H1 (cell line): ENCODE measurements around the gene NTRK2. TPM values are rescaled to one million over a fixed set of nuclear protein-coding genes. Genes with fewer than 3 reads are reported as not detected.

ENCODE experiments used
- CTCF ChIA-PET: fragments of 300-600 bp; sonication (Branson Sonifier 250); formaldehyde crosslinking; loops from one replicate; lab custom pipeline; 2021; ENCODE audit not compliant: partially characterized antibody; lab: Charles Lee
- POLR2A ChIA-PET: fragments of 300-600 bp; sonication (Branson Sonifier 250); formaldehyde crosslinking; loops from one replicate; lab custom pipeline; 2021; ENCODE audit warnings: inconsistent platforms; ENCODE audit not compliant: partially characterized antibody; lab: Charles Lee
- DNase-seq, 2 experiments: peaks; one replicate each; pipeline versions ENCODE4 v3.0.0 to v3.0.0-alpha.2; 2010 to 2022; ENCODE audit warnings: low spot score in 2 of 2, low read depth in 1 of 2, mixed read lengths in 1 of 2
- FAIRE-seq: peaks from 2 replicates; lab custom pipeline; 2011; peaks lifted over from hg19 to GRCh38; lab: Jason Lieb, UNC
- H2AFZ ChIP-seq: 2 replicates; pipeline ENCODE4 v1.8.1; 2012; ENCODE audit warnings: low read length, inconsistent platforms
- H2AK5ac ChIP-seq: 2 replicates; pipeline ENCODE4 v1.6.1; 2013; ENCODE audit warnings: low read depth, low read length
- H2BK120ac ChIP-seq: replicated peaks from 2 replicates; pipeline ENCODE3; 2013; ENCODE audit warnings: low read depth, low read length, inconsistent platforms
- H2BK12ac ChIP-seq: 2 replicates; pipeline ENCODE4 v1.6.1; 2013; ENCODE audit warnings: low read depth, low read length
- H2BK15ac ChIP-seq: 2 replicates; pipeline ENCODE4 v1.6.1; 2013; ENCODE audit warnings: low read length
- H2BK20ac ChIP-seq: 2 replicates; pipeline ENCODE4 v1.6.1; 2013; ENCODE audit warnings: low read length
- H2BK5ac ChIP-seq: 2 replicates; pipeline ENCODE4 v1.6.1; 2013; ENCODE audit warnings: low read depth, low read length
- H3K14ac ChIP-seq: 2 replicates; pipeline ENCODE4 v1.6.1; 2013; ENCODE audit warnings: inconsistent platforms; ENCODE audit not compliant: insufficient read length
- H3K18ac ChIP-seq: 2 replicates; pipeline ENCODE4 v1.6.1; 2013; ENCODE audit warnings: low read length; ENCODE audit errors: extremely low read depth
- H3K23ac ChIP-seq: 2 replicates; pipeline ENCODE4 v1.6.1; 2013; ENCODE audit warnings: inconsistent platforms; ENCODE audit not compliant: insufficient read length
- H3K23me2 ChIP-seq: 2 replicates; pipeline ENCODE4 v1.6.1; 2013; ENCODE audit warnings: low read depth, low read length
- H3K27ac ChIP-seq: 2 replicates; pipeline ENCODE4 v1.6.1; 2011; ENCODE audit warnings: low read depth, low read length, inconsistent platforms
- H3K27me3 ChIP-seq, 4 experiments: replicated peaks in 1 of 4; 1 replicate in 1 of 4; 2 replicates in 3 of 4; pipeline versions ENCODE4 v1.6.1 to v1.8.1; 2011 to 2013; ENCODE audit warnings: low read length in 3 of 4, mild to moderate bottlenecking in 3 of 4, inconsistent platforms in 2 of 4, mixed read lengths in 2 of 4, moderate library complexity in 1 of 4; ENCODE audit not compliant: control insufficient read depth in 3 of 4, insufficient read depth in 3 of 4; ENCODE audit errors: extremely low read depth in 1 of 4
- H3K36me3 ChIP-seq, 4 experiments: 2 replicates each; pipeline versions ENCODE4 v1.6.1 to v1.8.1; 2011 to 2013; ENCODE audit warnings: mild to moderate bottlenecking in 4 of 4, low read length in 3 of 4, moderate library complexity in 2 of 4, control low read depth in 1 of 4, inconsistent platforms in 1 of 4; ENCODE audit not compliant: insufficient read depth in 4 of 4, control insufficient read depth in 2 of 4
- H3K4ac ChIP-seq: replicated peaks from 2 replicates; pipeline ENCODE3; 2013; ENCODE audit warnings: low read length, low read depth, mixed read lengths, inconsistent platforms; ENCODE audit not compliant: insufficient read length
- H3K4me1 ChIP-seq, 4 experiments: replicated peaks in 1 of 4; 1 replicate in 1 of 4; 2 replicates in 3 of 4; pipeline versions ENCODE4 v1.6.1 to v1.8.1; 2011 to 2013; ENCODE audit warnings: low read length in 3 of 4, inconsistent platforms in 2 of 4, mixed read lengths in 1 of 4; ENCODE audit not compliant: insufficient read depth in 4 of 4, control insufficient read depth in 3 of 4
- H3K4me2 ChIP-seq, 2 experiments: 2 replicates each; pipeline versions ENCODE4 v1.6.1 to v1.8.1; 2011 to 2013; ENCODE audit warnings: low read depth in 2 of 2, low read length in 2 of 2, control low read depth in 1 of 2, inconsistent platforms in 1 of 2, mild to moderate bottlenecking in 1 of 2; ENCODE audit not compliant: insufficient read depth in 1 of 2
- H3K4me3 ChIP-seq, 4 experiments: fragments of 200-600, 300-600 bp in 1 of 4; sonication (generic), shearing (Covaris generic), sonication (Bioruptor Twin) in 1 of 4; 2 replicates each; pipeline versions ENCODE4 v1.5.1 to v1.8.1; 2011 to 2016; ENCODE audit warnings: low read length in 4 of 4, low read depth in 3 of 4, control low read depth in 2 of 4, inconsistent platforms in 2 of 4, mild to moderate bottlenecking in 2 of 4, mixed read lengths in 1 of 4, moderate library complexity in 1 of 4; ENCODE audit not compliant: insufficient read depth in 2 of 4; ENCODE audit errors: extremely low read depth in 1 of 4
- H3K56ac ChIP-seq: replicated peaks from 2 replicates; pipeline ENCODE3; 2013; ENCODE audit warnings: low read depth, mild to moderate bottlenecking, mixed read lengths, low read length, inconsistent platforms; ENCODE audit not compliant: insufficient read length
- H3K79me1 ChIP-seq: 2 replicates; pipeline ENCODE4 v1.6.1; 2013; ENCODE audit warnings: low read depth, low read length, control low read depth
- H3K79me2 ChIP-seq, 2 experiments: 2 replicates each; pipeline versions ENCODE4 v1.6.1 to v1.8.1; 2012 to 2013; ENCODE audit warnings: low read length in 2 of 2, mild to moderate bottlenecking in 2 of 2, inconsistent platforms in 1 of 2; ENCODE audit not compliant: insufficient read depth in 2 of 2, control insufficient read depth in 1 of 2
- H3K9ac ChIP-seq, 4 experiments: replicated peaks in 1 of 4; 1 replicate in 1 of 4; 2 replicates in 3 of 4; pipeline versions ENCODE4 v1.6.1 to v1.8.1; 2011 to 2013; ENCODE audit warnings: low read depth in 3 of 4, low read length in 3 of 4, control low read depth in 2 of 4, mild to moderate bottlenecking in 2 of 4, moderate library complexity in 2 of 4, inconsistent platforms in 1 of 4; ENCODE audit errors: extremely low read depth in 1 of 4
- H3K9me3 ChIP-seq, 2 experiments: 2 replicates each; pipeline versions ENCODE4 v1.6.1 to v1.8.1; 2012 to 2013; ENCODE audit warnings: mild to moderate bottlenecking in 2 of 2, moderate library complexity in 2 of 2, control low read depth in 1 of 2, inconsistent platforms in 1 of 2, low read depth in 1 of 2, low read length in 1 of 2, mixed read lengths in 1 of 2; ENCODE audit not compliant: insufficient read depth in 2 of 2
- H4K20me1 ChIP-seq, 2 experiments: replicated peaks in 1 of 2; 2 replicates each; pipeline versions ENCODE3 to v1.8.1; 2011 to 2013; ENCODE audit warnings: inconsistent platforms in 2 of 2, low read length in 2 of 2, mild to moderate bottlenecking in 1 of 2; ENCODE audit not compliant: insufficient read depth in 2 of 2, control insufficient read depth in 1 of 2
- H4K5ac ChIP-seq: 2 replicates; pipeline ENCODE4 v1.6.1; 2013; ENCODE audit warnings: low read length, low read depth, mixed read lengths, inconsistent platforms; ENCODE audit not compliant: insufficient read length
- H4K8ac ChIP-seq: 2 replicates; pipeline ENCODE4 v1.8.0; 2013; ENCODE audit warnings: mild to moderate bottlenecking, moderate library complexity, low read length, inconsistent platforms; ENCODE audit not compliant: insufficient read depth; ENCODE audit errors: extremely low read depth
- H4K91ac ChIP-seq: replicated peaks from 2 replicates; pipeline ENCODE3; 2013; ENCODE audit warnings: low read length, mixed read lengths, inconsistent platforms; ENCODE audit not compliant: insufficient read length
- ASH2L ChIP-seq: fragments of 200-600, 300-600 bp; sonication (generic); IDR thresholded peaks from one replicate; pipeline ENCODE4 v1.7.1; 2017; ENCODE audit warnings: low read length
- CBX5 ChIP-seq: fragments of 300-800, 300-1000 bp; sonication (generic); IDR thresholded peaks from 2 replicates; pipeline ENCODE4 v1.7.1; 2016; ENCODE audit warnings: antibody characterized with exemption, low read length, low read depth
- CBX8 ChIP-seq: fragments of 300-800, 300-1000 bp; sonication (generic); IDR thresholded peaks from 2 replicates; pipeline ENCODE4 v1.7.1; 2016; ENCODE audit warnings: low read depth, low read length, borderline replicate concordance
- E2F6 ChIP-seq: IDR thresholded peaks from 2 replicates; pipeline ENCODE4 v1.6.1; 2012; ENCODE audit warnings: inconsistent platforms
- EZH2 ChIP-seq: fragments of 200-600 bp; sonication (generic); IDR thresholded peaks from 2 replicates; pipeline ENCODE4 v1.7.1; 2012; ENCODE audit warnings: low read depth, mild to moderate bottlenecking, moderate library complexity, low read length, inconsistent platforms; ENCODE audit not compliant: severe bottlenecking
- GTF2F1 ChIP-seq: IDR thresholded peaks from 2 replicates; pipeline ENCODE4 v1.6.1; 2012; ENCODE audit warnings: low read depth, low read length, improper control_type of control experiment, borderline replicate concordance
- SUZ12 ChIP-seq: fragments of 200-600 bp; sonication (generic); IDR thresholded peaks from 2 replicates; pipeline ENCODE4 v1.6.1; 2012; ENCODE audit warnings: mild to moderate bottlenecking, inconsistent platforms, low read length, moderate library complexity, mixed read lengths
- TAF7 ChIP-seq: optimal IDR thresholded peaks from 2 replicates; pipeline ENCODE3; 2011; ENCODE audit warnings: low read depth, mild to moderate bottlenecking, inconsistent platforms, low read length, moderate library complexity, borderline replicate concordance
- YY1 ChIP-seq: IDR thresholded peaks from 2 replicates; pipeline ENCODE4 v1.6.1; 2011; ENCODE audit warnings: low read depth, mild to moderate bottlenecking, low read length
- ZNF274 ChIP-seq: IDR thresholded peaks from 2 replicates; pipeline ENCODE4 v1.7.0; 2012; ENCODE audit warnings: low read length, borderline replicate concordance; ENCODE audit errors: extremely low read depth
- WGBS, 2 experiments: shearing (Covaris generic) in 1 of 2; methylation state at CpG; one replicate each; pipeline versions ENCODE4 v1.1.6 to v1.1.7; 2013 to 2015; ENCODE audit warnings: low lambda C conversion rate in 2 of 2, mixed read lengths in 2 of 2, inconsistent platforms in 1 of 2, low coverage in 1 of 2, missing lambda C conversion rate in 1 of 2; ENCODE audit not compliant: insufficient replicate concordance in 2 of 2, insufficient coverage in 1 of 2, insufficient read length in 1 of 2; ENCODE audit errors: extremely low coverage in 1 of 2, missing lambda C conversion rate in 1 of 2; 5-methylcytosine and 5-hydroxymethylcytosine counted together
- polyA plus RNA-seq, 7 experiments: library from polyadenylated mRNA; depleted of rRNA in 3 of 7; stranded (reverse) in 5 of 7; unstranded in 2 of 7; fragments of >200 nt in 5 of 7; fragments of 200-250 nt in 2 of 7; gene quantifications; 1 replicate in 5 of 7; 2 replicates in 1 of 7; 4 replicates in 1 of 7; pipeline versions ENCODE4 v1.2.1 to v1.2.3, GENCODE V29; 2011 to 2013; ENCODE audit warnings: missing spikeins in 2 of 7, mixed read lengths in 2 of 7
- total RNA-seq: library from RNA; stranded (reverse); fragmentation: NEBNext Ultra II Directional; extraction: Animal tissue kit (Norgen Biotek cat#: 25700); gene quantifications from 2 replicates; pipeline ENCODE4 v1.2.1, GENCODE V29; 2021
- TF ChIP-seq, protein P1 (sequence below): IDR thresholded peaks from 2 replicates; pipeline ENCODE4 v1.6.1; 2011; ENCODE audit warnings: low read length, improper control_type of control experiment

Gene NTRK2
- total and polyA plus RNA-seq, 2 of the 8 experiments (the other 6 are each of a cell fraction or from before 2014, with no cell fraction given) = 0.03 to 0.04 TPM

GRCh38 chr9:85053206-85053786, 383.8 kb downstream of the NTRK2 start:
- Histone ChIP-seq H3K79me1 (no peaks in the 10 kb centered on the region), H3K9ac (no peak overlapping the region), H4K91ac (no peak overlapping the region), H2BK120ac (no peak overlapping the region), H3K4me2 (no peak overlapping the region), H3K4me3 (no peak overlapping the region), H3K36me3 (no peaks in the 10 kb centered on the region), H2BK5ac (no peak overlapping the region), H3K27me3 (no peaks in the 10 kb centered on the region), H3K79me2 (no peaks in the 10 kb centered on the region), H3K18ac (no peak overlapping the region), H2BK20ac (no peak overlapping the region), H2BK12ac (no peak overlapping the region), H4K8ac (no peak overlapping the region), H3K4me1 (no peaks in the 10 kb centered on the region), H3K23me2 (no peaks in the 10 kb centered on the region), H3K14ac (no peak overlapping the region), H3K56ac (no peak overlapping the region), H3K9me3 (no peaks in the 10 kb centered on the region; a peak in 1 of 4 replicates), H4K20me1 (no peaks in the 10 kb centered on the region), H3K27ac (no peak overlapping the region), H2BK15ac (no peak overlapping the region), H3K23ac (no peak overlapping the region), H4K5ac (no peak overlapping the region), H2AK5ac (no peak overlapping the region), H2AFZ (peak overlapping the region; percentile 16; the same call in 1 of the 2 replicates), H3K4ac (no peak overlapping the region)
- CTCF ChIA-PET = interaction anchor here (1.0 kb wide), 1 partner anchor 89 kb away, joined by 3 read pairs; no protein-coding TSS in a partner anchor
- POLR2A ChIA-PET = interaction anchor here (0.8 kb wide), 1 partner anchor 24 kb away, joined by 3 read pairs; no protein-coding TSS in a partner anchor
- FAIRE-seq (no peak), DNase-seq (no peak)
- 69% methylated on average over 2 of the region's 2 CpGs; no CpG with 5 or more reads in 1 of the 2 experiments for WGBS, 2 experiments
- TF ChIP-seq, protein P1, sequence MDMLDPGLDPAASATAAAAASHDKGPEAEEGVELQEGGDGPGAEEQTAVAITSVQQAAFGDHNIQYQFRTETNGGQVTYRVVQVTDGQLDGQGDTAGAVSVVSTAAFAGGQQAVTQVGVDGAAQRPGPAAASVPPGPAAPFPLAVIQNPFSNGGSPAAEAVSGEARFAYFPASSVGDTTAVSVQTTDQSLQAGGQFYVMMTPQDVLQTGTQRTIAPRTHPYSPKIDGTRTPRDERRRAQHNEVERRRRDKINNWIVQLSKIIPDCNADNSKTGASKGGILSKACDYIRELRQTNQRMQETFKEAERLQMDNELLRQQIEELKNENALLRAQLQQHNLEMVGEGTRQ = no peak
- no peak for TF ChIP-seq YY1
- TF ChIP-seq ZNF274 = no peak
- TF ChIP-seq ASH2L = no peak
- no peak for TF ChIP-seq EZH2
- no peak for TF ChIP-seq E2F6
- TF ChIP-seq TAF7 = no peak
- no peak for TF ChIP-seq CBX5
- TF ChIP-seq SUZ12 = no peak
- no peak for TF ChIP-seq CBX8
- no peak for TF ChIP-seq GTF2F1
